T-cell (primary cell): ENCODE results near the gene NCAPH2. TPM values are rescaled to one million over a fixed set of nuclear protein-coding genes. Genes with fewer than 3 reads are reported as not detected.
"Not testable (repeated sequence)": the region's sequence is repeated elsewhere in the genome, so short reads cannot be mapped to it uniquely, and the experiment has no call there.

Source experiments
- ATAC-seq, 4 experiments: fragments of 200-7000 bp in 3 of 4; fragments of 150-1000 bp in 1 of 4; cut with Tn5 transposase; replicated peaks in 1 of 4; 1 replicate in 3 of 4; 2 replicates in 1 of 4; pipeline ENCODE4 v1.10.0; 2021; ENCODE audit warnings: moderate library complexity in 3 of 4, mild to moderate bottlenecking in 2 of 4, moderate number of reproducible peaks in 1 of 4
- CTCF ChIA-PET, 2 donors: fragments of 300-600 bp; sonication (Branson Sonifier 250); formaldehyde crosslinking; loops; one replicate each; lab custom pipeline; 2022; ENCODE audit warnings: antibody characterized with exemption in 2 of 2; lab: Charles Lee
- POLR2A ChIA-PET, 2 donors: fragments of 300-600 bp; sonication (Branson Sonifier 250); formaldehyde crosslinking; loops; one replicate each; lab custom pipeline; 2022; ENCODE audit warnings: antibody characterized with exemption in 2 of 2; lab: Charles Lee
- DNase-seq, 35 experiments: peaks; one replicate each; pipeline versions ENCODE4 v3.0.0 to v3.0.0-alpha.2; 2013 to 2023
- H3K27ac ChIP-seq: one replicate; pipeline ENCODE4 v1.5.1; 2013; ENCODE audit warnings: low read length
- H3K27me3 ChIP-seq, 2 experiments: replicated peaks in 1 of 2; 1 replicate in 1 of 2; 2 replicates in 1 of 2; pipeline versions ENCODE4 v1.6.1 to v1.7.0; 2013; ENCODE audit warnings: low read length in 1 of 2, mixed read lengths in 1 of 2; ENCODE audit not compliant: control insufficient read depth in 2 of 2, insufficient read depth in 2 of 2; ENCODE audit errors: extremely low read depth in 1 of 2
- H3K36me3 ChIP-seq, 2 donors: 1 replicate in 1 of 2; 2 replicates in 1 of 2; pipeline versions ENCODE4 v1.6.1 to v1.7.0; 2013; ENCODE audit warnings: low read length in 1 of 2; ENCODE audit not compliant: control insufficient read depth in 2 of 2, insufficient read depth in 1 of 2; ENCODE audit errors: extremely low read depth in 1 of 2
- H3K4me1 ChIP-seq, 2 experiments: 1 replicate in 1 of 2; 2 replicates in 1 of 2; pipeline versions ENCODE4 v1.6.1 to v1.7.0; 2013; ENCODE audit warnings: low read length in 2 of 2, mixed read lengths in 1 of 2; ENCODE audit not compliant: insufficient read depth in 2 of 2, control insufficient read depth in 1 of 2; ENCODE audit errors: extremely low read depth in 1 of 2
- H3K4me3 ChIP-seq, 2 donors: 1 replicate in 1 of 2; 2 replicates in 1 of 2; pipeline versions ENCODE4 v1.5.1 to v1.7.0; 2013; ENCODE audit warnings: mild to moderate bottlenecking in 2 of 2, low read length in 1 of 2, moderate library complexity in 1 of 2; ENCODE audit not compliant: control insufficient read depth in 1 of 2; ENCODE audit errors: extremely low read depth in 1 of 2
- H3K9me3 ChIP-seq: 2 replicates; pipeline ENCODE4 v1.7.0; 2013
- H3K27ac Mint-ChIP-seq, 2 donors: one replicate each; pipeline ENCODE4 v1.8.0; 2020 to 2021; ENCODE audit warnings: mild to moderate bottlenecking in 2 of 2, mixed read lengths in 2 of 2
- H3K27me3 Mint-ChIP-seq, 2 donors: one replicate each; pipeline ENCODE4 v1.8.0; 2021 to 2022; ENCODE audit warnings: mixed read lengths in 2 of 2
- H3K36me3 Mint-ChIP-seq: one replicate; pipeline ENCODE4 v1.8.0; 2021; ENCODE audit warnings: mixed read lengths
- H3K4me1 Mint-ChIP-seq, 3 donors: one replicate each; pipeline ENCODE4 v1.8.0; 2020 to 2022; ENCODE audit warnings: mixed read lengths in 3 of 3, mild to moderate bottlenecking in 1 of 3
- H3K4me3 Mint-ChIP-seq, 3 donors: one replicate each; pipeline ENCODE4 v1.8.0; 2020 to 2022; ENCODE audit warnings: mild to moderate bottlenecking in 3 of 3, mixed read lengths in 3 of 3, moderate library complexity in 3 of 3
- H3K9me3 Mint-ChIP-seq, 3 donors: one replicate each; pipeline ENCODE4 v1.8.0; 2020 to 2022; ENCODE audit warnings: mixed read lengths in 3 of 3
- WGBS: methylation state at CpG from one replicate; pipeline ENCODE4 v1.1.5; 2013; ENCODE audit warnings: missing lambda C conversion rate; ENCODE audit not compliant: insufficient coverage; 5-methylcytosine and 5-hydroxymethylcytosine counted together
- total RNA-seq, 35 experiments: library from RNA in 6 of 35; stranded (reverse) in 6 of 35; fragments of 120-200 nt in 1 of 35; gene quantifications; one replicate each; pipeline versions ENCODE4 v1.2.1 to v1.2.4 and lab custom pipeline; 2013 to 2026

The NCAPH2 gene
- total RNA-seq, 5 donors from 2014 or later (not counting 1 experiment from before 2014, with no cell fraction given): 80.1 to 110 (median 94.6) TPM

GRCh38 chr22:50532824-50533796 is 25.1 kb downstream of the NCAPH2 start:
- Histone ChIP-seq H3K27me3 (peaks cover 0 to 4% of the 10 kb centered on the region in 2 experiments), H3K36me3 (no peaks in the 10 kb centered on the region), H3K4me3 (no peak overlapping the region), H3K4me1 (peaks cover 12 to 42% of the 10 kb centered on the region in 2 experiments), H3K9me3 (no peaks in the 10 kb centered on the region), H3K27ac (no peak overlapping the region)
- no peak for DNase-seq
- POLR2A ChIA-PET: no interaction called here
- Mint-ChIP-seq H3K27ac (peak overlapping the region; percentile 89 to 92), H3K4me1 (peaks cover 29 to 45% (median 40%) of the 10 kb centered on the region in 3 donors), H3K9me3 (no peaks in the 10 kb centered on the region), H3K27me3 (no peaks in the 10 kb centered on the region), H3K4me3 (peak overlapping the region; percentile 67 to 86 (median 74)), H3K36me3 (no peaks in the 10 kb centered on the region)
- 96% methylated on average over 8 of the region's 19 CpGs for WGBS
- ATAC-seq: no peak
- CTCF ChIA-PET: interaction anchor here in 1 of 2 donors (1.2 kb wide), 1 partner anchor 30 kb away, joined by 3 read pairs; no protein-coding TSS in a partner anchor

GRCh38 chr22:50533856-50534711 is 26.1 kb downstream of the NCAPH2 start:
- H3K36me3 ChIP-seq, ATAC-seq, H3K27me3 ChIP-seq, H3K4me3 ChIP-seq, H3K9me3 Mint-ChIP-seq, H3K27me3 Mint-ChIP-seq, CTCF ChIA-PET, DNase-seq, H3K36me3 Mint-ChIP-seq, H3K9me3 ChIP-seq, H3K27ac ChIP-seq: not testable (repeated sequence)
- POLR2A ChIA-PET: interaction anchor here in 1 of 2 donors (0.7 kb wide), 1 partner anchor 48 kb away, joined by 6 read pairs; no protein-coding TSS in a partner anchor
- 90% methylated on average over 8 of the region's 21 CpGs for WGBS
- H3K4me1 ChIP-seq: peaks cover 12 to 42% of the 10 kb centered on the region in 2 experiments
- peak overlapping the region; percentile 13 to 38 (median 34) for H3K4me3 Mint-ChIP-seq
- peaks cover 29 to 43% (median 36%) of the 10 kb centered on the region in 3 donors for H3K4me1 Mint-ChIP-seq
- H3K27ac Mint-ChIP-seq: peak overlapping the region; percentile 75 to 92

- Histone ChIP-seq H3K9me3 (no peaks in the 10 kb centered on the region), H3K27ac (no peak overlapping the region), H3K4me1 (peaks cover 14 to 43% of the 10 kb centered on the region in 2 experiments), H3K27me3 (peaks cover 0 to 4% of the 10 kb centered on the region in 2 experiments), H3K4me3 (no peak overlapping the region), H3K36me3 (no peaks in the 10 kb centered on the region)
- peaks cover 39 to 52% (median 46%) of the 10 kb centered on the region in 3 donors for H3K4me1 Mint-ChIP-seq
- DNase-seq: no peak
- peak overlapping the region in 1 of 2 donors; percentile 48 for H3K27ac Mint-ChIP-seq
- H3K36me3 Mint-ChIP-seq: no peaks in the 10 kb centered on the region
- WGBS: 100% methylated on average over 1 of the region's 8 CpGs
- no peaks in the 10 kb centered on the region for H3K27me3 Mint-ChIP-seq
- no peak overlapping the region for H3K4me3 Mint-ChIP-seq
- ChIA-PET POLR2A (interaction anchor here (0.6 to 0.7 kb wide), 3 partner anchors 25 to 90 kb away, joined by 3 to 9 read pairs (median 6); no protein-coding TSS in a partner anchor), CTCF (interaction anchor here in 1 of 2 donors (1.6 kb wide), 1 partner anchor 9 kb away, joined by 5 read pairs; the partner anchor contains the start of gene SCO2)
- ATAC-seq: no peak
- no peaks in the 10 kb centered on the region for H3K9me3 Mint-ChIP-seq
These were observed 27.1 kb downstream of the NCAPH2 start for GRCh38 chr22:50535113-50535512.

- DNase-seq: no peak
- Histone ChIP-seq H3K27me3 (no peaks in the 10 kb centered on the region), H3K4me3 (no peak overlapping the region), H3K9me3 (no peaks in the 10 kb centered on the region), H3K36me3 (no peaks in the 10 kb centered on the region), H3K27ac (no peak overlapping the region), H3K4me1 (peaks cover 12 to 36% of the 10 kb centered on the region in 2 experiments)
- peak overlapping the region in 1 of 2 donors; percentile 99 for H3K27ac Mint-ChIP-seq
- H3K4me3 Mint-ChIP-seq: no peak overlapping the region
- H3K4me1 Mint-ChIP-seq: peaks cover 48 to 60% (median 53%) of the 10 kb centered on the region in 3 donors
- no peak for ATAC-seq
- H3K9me3 Mint-ChIP-seq: no peaks in the 10 kb centered on the region
- WGBS: 64% methylated on average over 1 of the region's 3 CpGs
- CTCF ChIA-PET: interaction anchor here (0.6 to 1.6 kb wide), 3 partner anchors 11 to 84 kb away, joined by 3 to 6 read pairs (median 5); partner anchors contain the start of gene SCO2 (in 2 of the 2)
- H3K27me3 Mint-ChIP-seq: no peaks in the 10 kb centered on the region
- POLR2A ChIA-PET: no interaction called here
- no peaks in the 10 kb centered on the region for H3K36me3 Mint-ChIP-seq
These were observed 28.2 kb downstream of the NCAPH2 start for GRCh38 chr22:50536226-50536625.

GRCh38 chr22:50537765-50538164 is 29.7 kb downstream of the NCAPH2 start:
- Mint-ChIP-seq H3K9me3 (no peaks in the 10 kb centered on the region), H3K36me3 (no peaks in the 10 kb centered on the region), H3K4me1 (peaks cover 47 to 69% (median 64%) of the 10 kb centered on the region in 3 donors), H3K4me3 (peak overlapping the region; percentile 9 to 50 (median 25)), H3K27ac (peak overlapping the region; percentile 82 to 99), H3K27me3 (no peaks in the 10 kb centered on the region)
- Histone ChIP-seq H3K4me3 (no peak overlapping the region), H3K27ac (peak overlapping the region; percentile 98), H3K27me3 (no peaks in the 10 kb centered on the region), H3K9me3 (no peaks in the 10 kb centered on the region), H3K36me3 (no peaks in the 10 kb centered on the region), H3K4me1 (peaks cover 6 to 23% of the 10 kb centered on the region in 2 experiments)
- DNase-seq (no peak), ATAC-seq (no peak)
- 97% methylated on average over 12 of the region's 13 CpGs for WGBS
- ChIA-PET CTCF (interaction anchor here in 1 of 2 donors (4.4 kb wide), 1 partner anchor 12 kb away, joined by 70 read pairs; the partner anchor contains the start of gene SCO2), POLR2A (no interaction called here)
